Endothelial cell of umbilical vein (primary cell): ENCODE measurements around the gene THSD4. TPM values are rescaled to one million over a fixed set of nuclear protein-coding genes. Genes with fewer than 3 reads are reported as not detected.

Source experiments
- BruUV-seq: library from RNA; stranded (reverse); fragments of 400-500 nt; replicated peaks from 2 replicates; lab custom pipeline; 2021; lab: Mats Ljungman, UMichigan
- CTCF ChIA-PET: fragments of 300-600, 350-600 bp; sonication (Branson Sonifier 250); formaldehyde crosslinking; loops from one replicate; lab custom pipeline; 2021; ENCODE audit warnings: antibody characterized with exemption, inconsistent platforms; lab: Charles Lee
- POLR2A ChIA-PET: fragments of 300-600, 350-600 bp; sonication (Branson Sonifier 250); formaldehyde crosslinking; loops from one replicate; lab custom pipeline; 2021; ENCODE audit warnings: antibody characterized with exemption, inconsistent platforms; lab: Charles Lee
- DNase-seq: peaks from one replicate; pipeline ENCODE4 v3.0.0-alpha.2; 2011; ENCODE audit warnings: low read depth, low spot score
- FAIRE-seq: peaks from 2 replicates; lab custom pipeline; 2011; peaks lifted over from hg19 to GRCh38; lab: Jason Lieb, UNC
- H2AFZ ChIP-seq: 2 replicates; pipeline ENCODE4 v1.6.0; 2012; ENCODE audit warnings: low read depth, low read length, control low read depth, inconsistent platforms
- H3K27ac ChIP-seq: 2 replicates; pipeline ENCODE4 v1.5.1; 2011; ENCODE audit warnings: low read depth, mild to moderate bottlenecking, control low read depth, low read length, moderate library complexity; ENCODE audit not compliant: insufficient read depth
- H3K27me3 ChIP-seq, 2 experiments: 2 replicates each; pipeline versions ENCODE4 v1.6.0 to v1.6.1; 2011; ENCODE audit warnings: low read length in 2 of 2, mixed read lengths in 1 of 2; ENCODE audit not compliant: control insufficient read depth in 2 of 2, insufficient read depth in 2 of 2
- H3K36me3 ChIP-seq, 2 experiments: 2 replicates in 1 of 2; 3 replicates in 1 of 2; pipeline ENCODE4 v1.5.1; 2011; ENCODE audit warnings: low read length in 2 of 2, mild to moderate bottlenecking in 1 of 2, moderate library complexity in 1 of 2; ENCODE audit not compliant: control insufficient read depth in 2 of 2, insufficient read depth in 2 of 2; ENCODE audit errors: extremely low read depth in 1 of 2
- H3K4me1 ChIP-seq: 3 replicates; pipeline ENCODE4 v1.5.1; 2011; ENCODE audit warnings: mild to moderate bottlenecking, low read length; ENCODE audit not compliant: control insufficient read depth, insufficient read depth; ENCODE audit errors: extremely low read depth
- H3K4me2 ChIP-seq: 2 replicates; pipeline ENCODE4 v1.6.1; 2011; ENCODE audit warnings: low read length, control low read depth, mixed read lengths; ENCODE audit not compliant: insufficient read depth
- H3K4me3 ChIP-seq, 3 experiments: fragments of 200-600 bp in 1 of 3; sonication (generic), shearing (Covaris generic) in 1 of 3; replicated peaks in 1 of 3; 2 replicates each; pipeline ENCODE4 v1.5.1; 2011 to 2016; ENCODE audit warnings: control low read depth in 3 of 3, low read length in 3 of 3, mild to moderate bottlenecking in 2 of 3, inconsistent platforms in 1 of 3, low read depth in 1 of 3, moderate library complexity in 1 of 3; ENCODE audit not compliant: insufficient read depth in 1 of 3
- H3K79me2 ChIP-seq: 2 replicates; pipeline ENCODE4 v1.6.0; 2012; ENCODE audit warnings: low read length, inconsistent platforms; ENCODE audit not compliant: control insufficient read depth, insufficient read depth
- H3K9ac ChIP-seq: replicated peaks from 2 replicates; pipeline ENCODE3; 2011; ENCODE audit warnings: low read length, control low read depth; ENCODE audit not compliant: insufficient read depth; ENCODE audit errors: extremely low read depth
- H3K9me1 ChIP-seq: replicated peaks from 3 replicates; pipeline ENCODE4 v1.6.0; 2011; ENCODE audit warnings: mild to moderate bottlenecking, low read length; ENCODE audit not compliant: control insufficient read depth, insufficient read depth; ENCODE audit errors: extremely low read depth
- H3K9me3 ChIP-seq: replicated peaks from 2 replicates; pipeline ENCODE4 v1.5.1; 2012; ENCODE audit warnings: low read length, inconsistent platforms; ENCODE audit not compliant: control insufficient read depth, insufficient read depth
- H4K20me1 ChIP-seq: replicated peaks from 2 replicates; pipeline ENCODE3; 2011; ENCODE audit warnings: mild to moderate bottlenecking, low read length; ENCODE audit not compliant: control insufficient read depth, insufficient read depth; ENCODE audit errors: extremely low read depth
- EZH2 ChIP-seq: IDR thresholded peaks from 2 replicates; pipeline ENCODE4 v1.6.1; 2012; ENCODE audit warnings: borderline replicate concordance, low read depth, mild to moderate bottlenecking, moderate library complexity, low read length, inconsistent platforms; ENCODE audit not compliant: severe bottlenecking
- FOS ChIP-seq: IDR thresholded peaks from 2 replicates; pipeline ENCODE4 v1.6.1; 2011; ENCODE audit warnings: mild to moderate bottlenecking, low read length, moderate library complexity, borderline replicate concordance; ENCODE audit not compliant: insufficient read depth
- GATA2 ChIP-seq: IDR thresholded peaks from 2 replicates; pipeline ENCODE4 v1.7.0; 2011; ENCODE audit warnings: low read depth, mild to moderate bottlenecking, moderate library complexity, mixed read lengths, low read length; ENCODE audit not compliant: insufficient read length, insufficient read depth
- JUN ChIP-seq: IDR thresholded peaks from 2 replicates; pipeline ENCODE4 v1.6.1; 2011; ENCODE audit warnings: borderline replicate concordance, low read depth; ENCODE audit not compliant: insufficient read length, insufficient read depth
- MYC ChIP-seq: IDR thresholded peaks from one replicate; pipeline ENCODE4 v1.6.1; 2011; ENCODE audit warnings: mild to moderate bottlenecking, low read depth, low read length
- POLR2A ChIP-seq: IDR thresholded peaks from 2 replicates; pipeline ENCODE4 v1.6.1; 2012; ENCODE audit warnings: low read depth, mild to moderate bottlenecking, control low read depth, low read length
- POLR2AphosphoS5 ChIP-seq: IDR thresholded peaks from 2 replicates; pipeline ENCODE4 v1.6.1; 2012; ENCODE audit warnings: low read depth, mild to moderate bottlenecking, control low read depth, low read length, moderate library complexity; ENCODE audit not compliant: insufficient read depth
- dilution Hi-C: fragments of 300-500 bp; cut with MboI; formaldehyde crosslinking; loops from one replicate; pipeline ENCODE4 v1.15.0; 2019; ENCODE audit warnings: low sequenced_read_pairs; ENCODE audit not compliant: extremely low pct_ligation_motif_present
- intact Hi-C: fragments of 100-400 bp; cut with micrococcal nuclease; formaldehyde crosslinking; loops from one replicate; pipeline ENCODE4 v1.10.0; 2022
- polyA plus RNA-seq, 4 experiments: library from polyadenylated mRNA; depleted of rRNA in 3 of 4; stranded (reverse) in 3 of 4; unstranded in 1 of 4; fragments of >200 nt; gene quantifications; 2 replicates each; pipeline versions ENCODE4 v1.2.1 to v1.2.3, GENCODE V29; 2011 to 2012; ENCODE audit warnings: missing spikeins in 1 of 4
- total RNA-seq: library from RNA; stranded (reverse); gene quantifications from 2 replicates; pipeline ENCODE4 v1.2.3, GENCODE V29; 2021
- TF ChIP-seq, protein P1 (sequence below): IDR thresholded peaks from 2 replicates; pipeline ENCODE4 v1.6.1; 2011; ENCODE audit not compliant: insufficient read depth, insufficient read length
- TF ChIP-seq, protein P2 (sequence below), 2 donors: IDR thresholded peaks; 1 replicate in 1 of 2; 2 replicates in 1 of 2; pipeline ENCODE4 v1.5.1; 2011; ENCODE audit warnings: low read length in 2 of 2, mild to moderate bottlenecking in 2 of 2, moderate library complexity in 2 of 2, control low read depth in 1 of 2, inconsistent platforms in 1 of 2, low read depth in 1 of 2; ENCODE audit not compliant: insufficient read depth in 1 of 2; ENCODE audit errors: extremely low read depth in 1 of 2

The THSD4 gene
- total and polyA plus RNA-seq, 2 donors (not counting 3 experiments of a cell fraction or from before 2014, with no cell fraction given) = 9.9 to 25.4 TPM

GRCh38 chr15:71189718-71190117 is 74.4 kb downstream of the THSD4 start:
- DNase-seq = no peak
- Histone ChIP-seq H4K20me1 (no peaks in the 10 kb centered on the region), H3K9me1 (no peaks in the 10 kb centered on the region), H3K4me3 (no peak overlapping the region), H3K4me1 (no peaks in the 10 kb centered on the region), H3K79me2 (no peaks in the 10 kb centered on the region), H3K4me2 (no peak overlapping the region), H3K9ac (no peak overlapping the region), H2AFZ (no peak overlapping the region), H3K9me3 (no peaks in the 10 kb centered on the region), H3K27ac (no peak overlapping the region), H3K36me3 (no peaks in the 10 kb centered on the region), H3K27me3 (no peaks in the 10 kb centered on the region)
- ChIA-PET CTCF (interaction anchor here (2.2 kb wide), 1 partner anchor 251 kb away, joined by 4 read pairs; no protein-coding TSS in a partner anchor), POLR2A (no interaction called here)
- no TSS peak for BruUV-seq
- TF ChIP-seq FOS = no peak
- TF ChIP-seq MYC = no peak
- TF ChIP-seq POLR2AphosphoS5 = no peak
- no peak for TF ChIP-seq POLR2A
- TF ChIP-seq GATA2 = no peak
- TF ChIP-seq JUN = no peak
- TF ChIP-seq, protein P1, sequence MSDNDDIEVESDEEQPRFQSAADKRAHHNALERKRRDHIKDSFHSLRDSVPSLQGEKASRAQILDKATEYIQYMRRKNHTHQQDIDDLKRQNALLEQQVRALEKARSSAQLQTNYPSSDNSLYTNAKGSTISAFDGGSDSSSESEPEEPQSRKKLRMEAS = no peak
- TF ChIP-seq EZH2 = no peak
- TF ChIP-seq, protein P2, sequence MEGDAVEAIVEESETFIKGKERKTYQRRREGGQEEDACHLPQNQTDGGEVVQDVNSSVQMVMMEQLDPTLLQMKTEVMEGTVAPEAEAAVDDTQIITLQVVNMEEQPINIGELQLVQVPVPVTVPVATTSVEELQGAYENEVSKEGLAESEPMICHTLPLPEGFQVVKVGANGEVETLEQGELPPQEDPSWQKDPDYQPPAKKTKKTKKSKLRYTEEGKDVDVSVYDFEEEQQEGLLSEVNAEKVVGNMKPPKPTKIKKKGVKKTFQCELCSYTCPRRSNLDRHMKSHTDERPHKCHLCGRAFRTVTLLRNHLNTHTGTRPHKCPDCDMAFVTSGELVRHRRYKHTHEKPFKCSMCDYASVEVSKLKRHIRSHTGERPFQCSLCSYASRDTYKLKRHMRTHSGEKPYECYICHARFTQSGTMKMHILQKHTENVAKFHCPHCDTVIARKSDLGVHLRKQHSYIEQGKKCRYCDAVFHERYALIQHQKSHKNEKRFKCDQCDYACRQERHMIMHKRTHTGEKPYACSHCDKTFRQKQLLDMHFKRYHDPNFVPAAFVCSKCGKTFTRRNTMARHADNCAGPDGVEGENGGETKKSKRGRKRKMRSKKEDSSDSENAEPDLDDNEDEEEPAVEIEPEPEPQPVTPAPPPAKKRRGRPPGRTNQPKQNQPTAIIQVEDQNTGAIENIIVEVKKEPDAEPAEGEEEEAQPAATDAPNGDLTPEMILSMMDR (IDR thresholded peaks at IDR 0.05; ENCODE audit: extremely low read depth in 1 of 2, insufficient read depth in 1 of 2, low read depth in 1 of 2, low read length in 2 of 2) = no peak
- no peak for FAIRE-seq
- dilution Hi-C loops = no loop called here
- intact Hi-C loops = no loop called here
